HG02571 (cell line): ENCODE measurements around the gene SCFD2.
"Not testable (repeated sequence)": the region's sequence is repeated elsewhere in the genome, so short reads cannot be mapped to it uniquely, and the experiment has no call there.

ENCODE experiments used
- ATAC-seq: cut with Tn5 transposase; IDR thresholded peaks from one replicate; pipeline ENCODE4 v1.9.1; 2021; ENCODE audit warnings: mild to moderate bottlenecking, moderate library complexity; ENCODE audit not compliant: unreplicated experiment

SCFD2 gene

DNA sequence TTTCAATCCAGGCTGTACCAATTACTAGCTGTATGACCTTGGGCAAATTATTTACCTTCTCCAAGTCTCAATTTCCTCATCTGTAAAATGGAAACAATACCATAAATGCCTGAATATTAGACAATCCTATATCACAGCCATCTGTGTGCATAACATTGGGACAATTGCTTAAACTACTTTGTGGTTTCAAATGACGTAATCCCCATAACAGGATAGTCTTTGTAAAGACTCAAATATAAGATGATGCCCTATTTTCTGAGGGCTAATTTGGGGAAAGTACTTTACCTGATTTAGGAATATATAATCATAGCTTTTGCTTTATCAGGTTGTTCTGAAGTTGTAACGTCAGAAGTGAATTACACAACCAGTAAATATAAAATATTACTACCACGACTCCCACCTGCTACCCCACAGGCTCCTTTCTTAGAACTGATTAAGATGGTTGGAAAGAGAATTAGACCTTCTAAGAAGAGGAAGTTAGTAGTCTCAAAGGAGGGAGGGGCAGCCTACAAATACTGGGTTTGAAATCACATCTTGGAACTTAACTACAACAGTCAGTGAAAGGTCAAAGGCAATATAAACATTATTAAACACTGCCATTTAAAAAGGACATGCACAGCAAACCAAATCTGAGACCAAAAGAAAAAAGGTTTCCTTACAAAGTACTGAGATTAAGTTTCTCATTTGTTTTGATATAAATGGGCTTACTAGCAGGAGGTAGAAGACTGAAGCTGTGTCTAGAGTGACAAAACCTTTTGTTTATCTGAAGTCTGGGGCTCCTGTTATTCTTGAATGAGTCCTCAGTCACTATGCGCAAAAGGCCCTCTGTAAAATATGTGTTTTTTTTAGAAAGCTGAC, 215.0 kb downstream of the SCFD2 start:
- no peak for ATAC-seq

DNA sequence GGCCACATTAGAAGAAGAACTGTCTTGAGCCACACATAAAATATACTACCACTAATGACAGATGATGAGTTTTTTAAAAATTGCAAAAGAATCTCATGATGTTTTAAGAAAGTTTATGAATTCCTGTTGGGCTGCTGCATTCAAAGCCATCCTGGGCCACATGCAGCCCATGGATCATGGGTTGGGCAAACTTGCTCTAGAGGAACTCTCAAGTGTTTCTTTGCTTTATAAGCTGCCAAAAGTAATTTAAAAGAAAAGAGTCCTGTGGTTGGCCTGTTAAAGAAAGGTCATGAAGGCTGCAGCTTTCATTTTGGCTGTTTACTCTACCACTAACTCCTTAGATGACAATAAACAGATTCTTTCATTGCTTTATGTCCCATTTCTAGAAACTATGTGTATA, 218.2 kb downstream of the SCFD2 start:
- no peak for ATAC-seq

DNA sequence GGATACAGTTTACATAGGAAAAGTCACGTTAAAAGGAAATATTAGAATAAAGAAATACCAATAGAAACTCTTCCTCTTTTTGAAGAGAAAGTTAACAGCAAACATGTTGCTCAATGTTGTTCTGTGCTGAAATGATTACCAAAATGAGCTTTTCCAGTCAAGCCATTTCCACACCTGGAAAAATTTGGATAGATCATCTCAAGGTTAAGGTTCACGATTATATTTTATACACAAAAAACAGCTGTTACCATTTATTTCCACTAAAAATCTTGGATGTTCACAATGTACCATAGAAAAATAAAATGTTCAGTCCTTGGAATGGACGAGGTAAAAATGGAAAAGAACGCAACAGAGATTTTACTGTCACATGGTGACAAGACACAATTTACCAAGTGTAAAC, 218.7 kb downstream of the SCFD2 start:
- no peak for ATAC-seq

GRCh38 chr4:53141308-53141707, 224.6 kb downstream of the SCFD2 start:
- ATAC-seq = no peak

GRCh38 chr4:53139256-53139655, 226.6 kb downstream of the SCFD2 start:
- not testable (repeated sequence) for ATAC-seq

- ATAC-seq = no peak
Measured at GRCh38 chr4:53137468-53137867, 228.4 kb downstream of the SCFD2 start.

DNA sequence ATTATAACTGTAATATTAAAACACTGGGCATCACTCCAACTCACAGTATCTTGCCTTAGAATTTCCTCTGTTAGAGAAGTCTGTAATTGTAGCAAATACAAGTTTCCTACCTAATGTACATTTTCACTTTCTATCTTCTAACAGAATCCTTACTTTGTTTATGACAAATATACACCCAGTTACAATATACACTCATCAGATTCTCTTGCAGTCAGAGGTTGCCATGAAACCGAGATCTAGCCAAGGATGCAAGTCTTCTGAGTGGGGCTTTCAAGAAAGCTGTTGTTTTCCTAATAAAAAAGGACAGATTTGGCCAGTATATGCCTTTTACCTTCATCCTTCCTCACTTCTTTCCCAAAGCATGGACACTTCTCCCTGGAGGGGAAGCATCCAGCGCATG, 228.9 kb downstream of the SCFD2 start:
- no peak for ATAC-seq

DNA sequence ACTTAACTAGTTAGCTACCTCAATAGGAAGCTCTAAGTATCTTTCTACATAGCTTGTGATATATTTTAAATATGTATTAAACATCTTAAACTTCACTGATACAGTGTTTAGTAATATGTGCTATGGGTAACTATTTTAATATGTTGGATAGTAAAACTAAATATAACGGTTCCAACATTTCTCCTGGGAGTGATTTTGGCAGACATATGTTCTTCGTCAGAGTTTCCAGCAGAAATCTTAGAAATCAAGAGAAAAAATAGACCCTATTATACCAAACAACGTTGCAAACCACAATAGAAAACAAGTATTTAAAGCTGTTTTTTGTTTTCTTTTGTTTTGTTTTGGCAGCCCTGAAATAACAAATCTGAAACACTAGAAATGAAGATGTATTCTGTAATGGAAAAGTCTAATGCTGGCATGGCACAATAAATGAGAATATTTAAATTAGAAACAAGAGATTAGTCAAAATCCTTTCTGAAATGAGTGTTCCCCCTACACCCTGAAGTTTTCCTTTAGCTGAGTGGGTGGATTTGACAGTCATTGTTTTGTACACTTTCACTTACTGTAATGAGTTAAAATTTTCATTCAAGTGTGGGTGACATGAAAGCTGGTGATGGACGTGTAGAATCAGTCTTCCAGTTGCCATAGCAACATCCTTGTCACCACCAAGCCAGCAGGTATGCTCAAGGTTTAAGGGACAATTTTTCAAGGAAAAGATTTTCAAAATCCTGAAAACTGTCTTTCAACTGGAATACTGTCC, 233.5 kb downstream of the SCFD2 start:
- no peak for ATAC-seq

- ATAC-seq = no peak
Measured at GRCh38 chr4:53131562-53131925, 234.3 kb downstream of the SCFD2 start.

GRCh38 chr4:53130896-53131561, 234.8 kb downstream of the SCFD2 start:
- ATAC-seq = no peak

DNA sequence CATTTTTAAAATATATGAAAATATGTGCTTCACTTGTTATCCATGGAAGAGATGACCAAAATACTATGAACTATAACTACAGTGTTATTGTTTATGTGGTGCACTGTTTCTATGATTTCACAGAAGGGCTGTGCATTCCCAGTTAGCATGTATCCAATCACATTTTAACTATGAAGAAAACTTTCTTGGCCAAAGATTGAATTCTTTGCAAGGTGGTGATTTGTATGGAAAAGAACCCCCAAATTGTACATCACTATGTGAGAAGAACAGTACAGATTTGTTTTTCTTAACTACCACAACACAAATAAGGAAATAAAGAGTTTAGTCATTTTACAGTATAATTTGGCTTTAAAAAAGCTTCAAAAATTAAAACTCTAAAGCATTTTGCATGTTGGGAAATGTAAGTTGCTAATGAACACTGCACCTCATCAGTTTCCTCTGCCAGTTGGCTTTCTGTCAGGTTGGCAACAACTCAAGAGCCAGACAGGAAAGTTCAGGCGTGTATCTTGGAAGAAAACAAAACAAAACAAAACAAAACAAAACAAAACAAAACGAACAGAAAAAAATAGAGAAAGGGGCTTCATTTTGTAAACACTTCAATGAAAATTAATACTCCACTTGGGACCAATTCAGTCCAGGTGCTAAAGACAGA, 237.0 kb downstream of the SCFD2 start:
- no peak for ATAC-seq

DNA sequence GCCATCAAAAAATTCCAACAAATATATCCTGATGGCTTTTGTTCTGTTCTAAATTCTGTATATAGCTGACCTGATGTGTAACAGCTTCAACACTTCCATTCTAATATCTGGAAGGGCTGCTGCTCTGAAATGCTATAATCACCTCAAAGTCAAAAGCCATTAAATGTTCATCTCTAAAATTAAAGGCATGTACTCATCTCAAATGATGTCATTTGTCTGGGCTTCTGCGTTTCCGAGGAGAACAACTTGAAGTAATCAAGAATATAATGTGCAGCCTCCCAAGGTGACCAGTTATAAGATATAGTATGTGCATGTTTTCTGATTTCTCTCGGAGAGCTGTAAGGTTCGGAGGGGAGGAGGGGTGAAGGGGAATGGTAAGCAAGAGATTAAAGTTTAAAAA, 237.6 kb downstream of the SCFD2 start:
- no peak for ATAC-seq

GRCh38 chr4:53127365-53127764, 238.5 kb downstream of the SCFD2 start:
- no peak for ATAC-seq

GRCh38 chr4:53126099-53126498, 239.8 kb downstream of the SCFD2 start:
- no peak for ATAC-seq

- ATAC-seq = no peak
Measured at GRCh38 chr4:53123819-53124218, 242.0 kb downstream of the SCFD2 start.

GRCh38 chr4:53123171-53123570, 242.7 kb downstream of the SCFD2 start:
- no peak for ATAC-seq

- no peak for ATAC-seq
Measured at GRCh38 chr4:53122280-53123116, 243.4 kb downstream of the SCFD2 start.

DNA sequence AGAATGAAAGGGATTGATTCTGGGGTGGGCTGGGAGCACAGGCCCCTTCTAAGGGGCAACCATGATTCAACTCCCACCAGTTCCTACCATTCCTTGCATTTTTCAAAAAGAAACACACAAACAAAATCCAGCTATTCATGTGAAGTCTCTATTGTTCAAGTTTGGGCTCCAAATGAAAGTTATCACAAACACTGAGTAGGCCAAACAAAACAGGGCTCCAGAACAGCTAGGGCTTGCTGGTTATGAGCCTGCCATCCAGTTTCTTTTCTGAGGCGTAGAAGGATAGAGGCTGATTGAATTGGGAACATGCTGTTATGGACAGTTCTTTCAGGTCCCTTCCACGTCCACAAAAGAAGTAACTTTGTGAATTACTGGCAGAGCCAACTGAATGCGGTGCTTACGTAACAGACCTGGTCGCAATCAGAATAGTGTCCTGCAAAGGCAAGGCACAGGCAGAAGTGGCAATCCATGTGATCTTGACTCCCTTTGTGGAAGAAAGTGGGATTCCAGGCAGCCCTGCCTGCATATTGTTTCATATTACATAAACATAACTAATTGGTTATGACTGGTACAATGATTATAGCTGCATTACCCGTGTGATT, 244.5 kb downstream of the SCFD2 start:
- ATAC-seq = no peak

- ATAC-seq = no peak
Measured at GRCh38 chr4:53120778-53121177, 245.1 kb downstream of the SCFD2 start.

GRCh38 chr4:53119680-53120079, 246.2 kb downstream of the SCFD2 start:
- no peak for ATAC-seq
